Measurements from ENCODE around the gene CD48.
"Not testable (repeated sequence)": the region's sequence is repeated elsewhere in the genome, so short reads cannot be mapped to it uniquely, and the experiment has no call there.

CD48 gene

GRCh38 chr1:160659566-160659965 is 52.1 kb downstream of the CD48 start:
- H3K36me3 ChIP-seq (ENCODE audit: control insufficient read depth, insufficient read depth, low read length), result no peaks in the 10 kb centered on the region
- H3K4me1 ChIP-seq (ENCODE audit: control insufficient read depth, insufficient read depth, low read length), result peaks cover 14% of the 10 kb centered on the region; the same call in 1 of the 2 replicates
- H3K27me3 ChIP-seq (ENCODE audit: control insufficient read depth, insufficient read depth, low read length), result no peaks in the 10 kb centered on the region
- H3K9ac ChIP-seq (ENCODE audit: low read length), result no peak overlapping the region
- peaks cover 13% of the 10 kb centered on the region; the same call in 1 of the 2 replicates for H3K9me3 ChIP-seq (ENCODE audit: control insufficient read depth, insufficient read depth, low read depth, low read length)
- no peak overlapping the region for H3K4me3 ChIP-seq (ENCODE audit: low read depth, low read length)
- H3K27ac ChIP-seq (ENCODE audit: low read depth, low read length), result no peak overlapping the region

GRCh38 chr1:160658814-160659193 is 52.8 kb downstream of the CD48 start:
- Histone ChIP-seq H3K4me1 (ENCODE audit: control insufficient read depth, insufficient read depth, low read length) (peaks cover 22% of the 10 kb centered on the region; the same call in 1 of the 2 replicates), H3K27me3 (ENCODE audit: control insufficient read depth, insufficient read depth, low read length) (no peaks in the 10 kb centered on the region)

GRCh38 chr1:160658162-160658813 is 53.3 kb downstream of the CD48 start:
- H3K27ac ChIP-seq (ENCODE audit: low read depth, low read length), result peak overlapping the region; percentile 53; the same call in 1 of the 2 replicates
- H3K9ac ChIP-seq (ENCODE audit: low read length), result peak overlapping the region; percentile 43
- H3K4me3 ChIP-seq (ENCODE audit: low read depth, low read length), result no peak overlapping the region
- H3K4me1 ChIP-seq (ENCODE audit: control insufficient read depth, insufficient read depth, low read length), result peaks cover 27% of the 10 kb centered on the region; the same call in 1 of the 2 replicates
- no peaks in the 10 kb centered on the region for H3K27me3 ChIP-seq (ENCODE audit: control insufficient read depth, insufficient read depth, low read length)
- no peaks in the 10 kb centered on the region for H3K36me3 ChIP-seq (ENCODE audit: control insufficient read depth, insufficient read depth, low read length)
- peaks cover 13% of the 10 kb centered on the region; the same call in 1 of the 2 replicates for H3K9me3 ChIP-seq (ENCODE audit: control insufficient read depth, insufficient read depth, low read depth, low read length)

More at GRCh38 chr1:160658814-160659193, 52.8 kb downstream of the CD48 start:
- no peaks in the 10 kb centered on the region for H3K36me3 ChIP-seq (ENCODE audit: control insufficient read depth, insufficient read depth, low read length)
- no peak overlapping the region for H3K4me3 ChIP-seq (ENCODE audit: low read depth, low read length)
- peak overlapping the region; percentile 37 for H3K9ac ChIP-seq (ENCODE audit: low read length)
- peaks cover 13% of the 10 kb centered on the region; the same call in 1 of the 2 replicates for H3K9me3 ChIP-seq (ENCODE audit: control insufficient read depth, insufficient read depth, low read depth, low read length)
- H3K27ac ChIP-seq (ENCODE audit: low read depth, low read length), result peak overlapping the region; percentile 39; the same call in 1 of the 2 replicates

DNA sequence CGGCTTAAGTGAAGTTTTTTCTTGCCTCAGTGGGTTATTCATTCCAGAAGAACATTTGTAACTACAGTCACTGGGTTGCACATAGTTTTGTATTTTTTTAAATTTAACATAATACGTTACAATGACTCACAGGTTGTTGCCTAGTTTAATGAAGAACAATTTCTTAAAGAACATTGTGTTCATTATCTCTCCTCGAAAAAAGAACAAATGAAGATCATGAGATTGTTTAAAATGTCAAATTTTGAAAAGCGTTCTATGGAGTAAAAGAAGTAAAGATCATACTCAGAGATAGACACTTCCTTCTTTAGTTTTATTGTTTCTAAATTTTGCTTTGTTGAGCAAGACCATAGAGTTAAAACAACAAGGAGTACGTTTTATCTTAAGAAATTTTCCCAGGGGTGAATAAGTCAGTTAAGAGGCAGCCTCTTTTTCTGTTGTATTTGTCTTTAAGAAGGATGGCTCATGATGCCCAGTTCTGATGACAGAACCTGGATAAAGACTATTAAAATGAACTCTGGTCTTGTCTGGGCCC is 54.3 kb downstream of the CD48 start:
- Histone ChIP-seq H3K9ac (ENCODE audit: low read length) (no peak overlapping the region), H3K27me3 (ENCODE audit: control insufficient read depth, insufficient read depth, low read length) (no peaks in the 10 kb centered on the region), H3K9me3 (ENCODE audit: control insufficient read depth, insufficient read depth, low read depth, low read length) (peaks cover 13% of the 10 kb centered on the region; the same call in 1 of the 2 replicates), H3K4me3 (ENCODE audit: low read depth, low read length) (no peak overlapping the region), H3K4me1 (ENCODE audit: control insufficient read depth, insufficient read depth, low read length) (peaks cover 37% of the 10 kb centered on the region), H3K27ac (ENCODE audit: low read depth, low read length) (peak overlapping the region; percentile 53; the same call in 1 of the 2 replicates), H3K36me3 (ENCODE audit: control insufficient read depth, insufficient read depth, low read length) (no peaks in the 10 kb centered on the region)

DNA sequence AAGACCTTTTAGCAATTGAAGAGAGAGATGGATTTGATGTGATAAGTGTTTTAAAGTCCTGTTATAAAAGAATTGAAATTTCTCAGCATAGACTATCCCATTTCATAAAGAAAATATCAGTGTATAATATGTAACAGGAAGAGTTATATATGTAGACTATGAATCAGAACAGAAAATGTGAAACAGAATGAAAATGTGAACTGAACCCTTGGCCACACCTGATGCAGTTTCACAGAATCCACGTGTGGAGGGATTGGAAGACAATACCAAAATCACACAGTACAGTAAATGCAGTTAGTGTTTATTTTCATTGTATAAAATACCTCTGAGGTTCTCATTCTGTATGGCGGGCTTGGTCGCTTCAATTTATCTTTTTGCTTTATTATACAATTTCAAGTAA is 54.9 kb downstream of the CD48 start:
- no peak overlapping the region for H3K4me3 ChIP-seq (ENCODE audit: low read depth, low read length)
- no peak overlapping the region for H3K27ac ChIP-seq (ENCODE audit: low read depth, low read length)
- H3K27me3 ChIP-seq (ENCODE audit: control insufficient read depth, insufficient read depth, low read length), result no peaks in the 10 kb centered on the region
- H3K4me1 ChIP-seq (ENCODE audit: control insufficient read depth, insufficient read depth, low read length), result peaks cover 41% of the 10 kb centered on the region
- no peak overlapping the region for H3K9ac ChIP-seq (ENCODE audit: low read length)
- H3K36me3 ChIP-seq (ENCODE audit: control insufficient read depth, insufficient read depth, low read length), result no peaks in the 10 kb centered on the region
- peaks cover 13% of the 10 kb centered on the region; the same call in 1 of the 2 replicates for H3K9me3 ChIP-seq (ENCODE audit: control insufficient read depth, insufficient read depth, low read depth, low read length)

DNA sequence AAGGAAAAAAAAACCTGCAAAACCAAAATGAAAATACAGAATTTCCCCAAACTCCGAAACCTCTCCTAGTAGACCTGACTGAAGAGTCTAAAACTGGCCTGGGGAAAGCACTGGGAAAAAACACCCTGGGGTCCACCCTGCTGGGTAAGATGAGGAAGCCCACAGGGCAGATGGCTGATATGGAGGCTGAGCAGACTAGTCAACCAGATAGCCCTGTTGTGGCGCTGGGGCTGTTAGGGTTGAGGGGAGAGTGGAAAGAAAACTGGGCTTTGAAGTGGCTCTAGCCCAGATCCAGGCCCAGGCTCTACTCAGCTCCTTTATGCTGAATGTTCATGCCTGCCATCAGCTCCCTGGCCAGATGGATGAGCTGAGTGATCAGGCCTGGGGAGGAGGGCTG is 58.0 kb downstream of the CD48 start:
- Histone ChIP-seq H3K27ac (ENCODE audit: low read depth, low read length) (peak overlapping the region; percentile 73), H3K27me3 (ENCODE audit: control insufficient read depth, insufficient read depth, low read length) (no peaks in the 10 kb centered on the region), H3K4me1 (ENCODE audit: control insufficient read depth, insufficient read depth, low read length) (peaks cover 51% of the 10 kb centered on the region), H3K9ac (ENCODE audit: low read length) (peak overlapping the region; percentile 81), H3K9me3 (ENCODE audit: control insufficient read depth, insufficient read depth, low read depth, low read length) (no peaks in the 10 kb centered on the region), H3K4me3 (ENCODE audit: low read depth, low read length) (no peak overlapping the region), H3K36me3 (ENCODE audit: control insufficient read depth, insufficient read depth, low read length) (no peaks in the 10 kb centered on the region)

DNA sequence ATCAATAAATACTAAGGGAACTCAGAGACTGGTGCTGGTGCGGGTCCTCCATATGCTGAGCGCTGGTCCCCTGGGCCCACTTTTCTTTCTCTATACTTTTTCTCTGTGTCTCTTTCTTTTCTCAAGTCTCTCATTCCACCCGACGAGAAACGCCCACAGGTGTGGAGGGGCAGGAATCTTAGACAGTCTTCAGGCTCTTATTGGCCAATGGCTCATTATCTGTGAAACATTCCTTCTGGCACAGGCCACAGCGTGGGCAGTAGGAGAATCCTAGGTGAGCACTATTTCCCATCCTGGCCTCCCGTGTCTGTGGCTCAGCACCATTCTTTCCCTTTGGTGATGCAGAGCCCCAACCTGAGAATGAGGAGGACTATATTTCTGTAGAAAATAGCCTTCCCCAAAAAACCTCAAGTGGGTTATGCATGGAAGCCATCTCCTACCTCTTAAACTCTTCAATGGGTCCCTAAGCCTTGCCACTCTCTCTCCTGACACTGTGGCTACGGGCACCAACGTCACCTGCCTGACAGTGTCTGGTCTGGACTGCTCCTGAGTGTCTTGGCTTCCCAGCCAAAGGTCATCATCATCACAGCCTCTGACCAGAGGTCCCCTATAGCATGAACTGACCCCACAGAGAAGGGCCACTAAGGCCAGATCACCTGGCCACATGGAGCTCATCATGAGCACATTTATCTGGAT is 58.5 kb downstream of the CD48 start:
- Histone ChIP-seq H3K27me3 (ENCODE audit: control insufficient read depth, insufficient read depth, low read length) (no peaks in the 10 kb centered on the region), H3K9ac (ENCODE audit: low read length) (peak overlapping the region; percentile 81), H3K9me3 (ENCODE audit: control insufficient read depth, insufficient read depth, low read depth, low read length) (no peaks in the 10 kb centered on the region), H3K4me3 (ENCODE audit: low read depth, low read length) (0 out of 2 replicates have a peak overlapping the region, but pooled peaks have one; percentile 5), H3K4me1 (ENCODE audit: control insufficient read depth, insufficient read depth, low read length) (peaks cover 46% of the 10 kb centered on the region), H3K36me3 (ENCODE audit: control insufficient read depth, insufficient read depth, low read length) (no peaks in the 10 kb centered on the region), H3K27ac (ENCODE audit: low read depth, low read length) (peak overlapping the region; percentile 73)

DNA sequence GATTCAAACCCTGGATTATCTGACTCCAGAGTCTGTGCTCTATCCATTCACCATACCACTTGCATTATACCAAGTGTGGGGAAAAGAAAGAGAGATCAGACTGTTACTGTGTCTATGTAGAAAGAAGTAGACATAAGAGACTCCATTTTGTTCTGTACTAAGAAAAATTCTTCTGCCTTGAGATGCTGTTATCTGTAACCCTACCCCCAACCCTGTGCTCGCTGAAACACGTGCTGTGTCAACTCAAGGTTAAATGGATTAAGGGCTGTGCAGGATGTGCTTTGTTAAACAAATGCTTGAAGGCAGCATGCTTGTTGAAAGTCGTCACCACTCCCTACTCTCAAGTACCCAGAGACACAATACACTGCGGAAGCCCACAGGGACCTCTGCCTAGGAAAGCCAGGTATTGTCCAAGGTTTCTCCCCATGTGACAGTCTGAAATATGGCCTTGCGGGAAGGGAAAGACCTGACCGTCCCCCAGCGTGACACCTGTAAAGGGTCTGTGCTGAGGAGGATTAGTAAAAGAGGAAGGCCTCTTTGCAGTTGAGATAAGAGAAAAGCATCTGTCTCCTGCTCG is 59.5 kb downstream of the CD48 start:
- Histone ChIP-seq H3K4me1 (ENCODE audit: control insufficient read depth, insufficient read depth, low read length) (peaks cover 43% of the 10 kb centered on the region), H3K4me3 (ENCODE audit: low read depth, low read length) (peak overlapping the region; percentile 5; the same call in 1 of the 2 replicates), H3K27ac (ENCODE audit: low read depth, low read length) (peak overlapping the region; percentile 93), H3K9ac (ENCODE audit: low read length) (peak overlapping the region; percentile 81)
- not testable (repeated sequence) for H3K9me3 ChIP-seq (ENCODE audit: control insufficient read depth, insufficient read depth, low read depth, low read length); H3K36me3 ChIP-seq (ENCODE audit: control insufficient read depth, insufficient read depth, low read length); H3K27me3 ChIP-seq (ENCODE audit: control insufficient read depth, insufficient read depth, low read length)

GRCh38 chr1:160651433-160652064 is 60.1 kb downstream of the CD48 start:
- H3K4me3 ChIP-seq (ENCODE audit: low read depth, low read length), result no peak overlapping the region; the same call in 1 of the 2 replicates
- no peaks in the 10 kb centered on the region for H3K36me3 ChIP-seq (ENCODE audit: control insufficient read depth, insufficient read depth, low read length)
- H3K9ac ChIP-seq (ENCODE audit: low read length), result peak overlapping the region; percentile 58
- no peaks in the 10 kb centered on the region for H3K27me3 ChIP-seq (ENCODE audit: control insufficient read depth, insufficient read depth, low read length)
- peak overlapping the region; percentile 93 for H3K27ac ChIP-seq (ENCODE audit: low read depth, low read length)
- H3K9me3 ChIP-seq (ENCODE audit: control insufficient read depth, insufficient read depth, low read depth, low read length), result no peaks in the 10 kb centered on the region
- peaks cover 43% of the 10 kb centered on the region for H3K4me1 ChIP-seq (ENCODE audit: control insufficient read depth, insufficient read depth, low read length)

- no peak overlapping the region for H3K9ac ChIP-seq (ENCODE audit: low read length)
- peaks cover 18% of the 10 kb centered on the region for H3K4me1 ChIP-seq (ENCODE audit: control insufficient read depth, insufficient read depth, low read length)
- no peaks in the 10 kb centered on the region for H3K36me3 ChIP-seq (ENCODE audit: control insufficient read depth, insufficient read depth, low read length)
- H3K9me3 ChIP-seq (ENCODE audit: control insufficient read depth, insufficient read depth, low read depth, low read length), result no peaks in the 10 kb centered on the region
- H3K27me3 ChIP-seq (ENCODE audit: control insufficient read depth, insufficient read depth, low read length), result no peaks in the 10 kb centered on the region
- no peak overlapping the region for H3K27ac ChIP-seq (ENCODE audit: low read depth, low read length)
- H3K4me3 ChIP-seq (ENCODE audit: low read depth, low read length), result no peak overlapping the region
These were observed 64.3 kb downstream of the CD48 start for GRCh38 chr1:160647329-160647720.
